Nephron (organoid): ENCODE results near the gene SEC14L6.
"Not testable (repeated sequence)": the region's sequence is repeated elsewhere in the genome, so short reads cannot be mapped to it uniquely, and the experiment has no call there.

Experiments used
- H3K27ac Mint-ChIP-seq, 3 experiments: 2 replicates each; pipeline ENCODE4 v1.8.0; 2020; ENCODE audit warnings: mixed read lengths in 3 of 3, mild to moderate bottlenecking in 2 of 3, moderate library complexity in 1 of 3
- H3K27me3 Mint-ChIP-seq: 2 replicates; pipeline ENCODE4 v1.8.0; 2021; ENCODE audit warnings: low read depth, mild to moderate bottlenecking, moderate library complexity, mixed read lengths
- H3K36me3 Mint-ChIP-seq: 2 replicates; pipeline ENCODE4 v1.8.0; 2020; ENCODE audit warnings: low read depth, mixed read lengths
- H3K4me1 Mint-ChIP-seq: 2 replicates; pipeline ENCODE4 v1.8.0; 2020; ENCODE audit warnings: mixed read lengths
- H3K4me3 Mint-ChIP-seq, 3 experiments: 2 replicates each; pipeline ENCODE4 v1.8.0; 2020; ENCODE audit warnings: mild to moderate bottlenecking in 3 of 3, mixed read lengths in 3 of 3, moderate library complexity in 2 of 3
- H3K9me3 Mint-ChIP-seq: 2 replicates; pipeline ENCODE4 v1.8.0; 2020; ENCODE audit warnings: mixed read lengths
- CTCF ChIP-seq, 3 experiments: fragments of 200-600 bp; sonication (generic); IDR thresholded peaks; one replicate each; pipeline ENCODE4 v1.5.0; 2021; ENCODE audit warnings: antibody characterized with exemption in 3 of 3; ENCODE audit not compliant: unreplicated experiment in 3 of 3

SEC14L6 gene

GRCh38 chr22:30546616-30547015, at the start of gene SEC14L6:
SEC14L6 (minus strand) TSS chr22:30546741; CDS start chr22:30546682, 59 bp downstream.
- H3K4me1 Mint-ChIP-seq = no peaks in the 10 kb centered on the region
- no peak within 1 kb of the TSS for H3K27ac Mint-ChIP-seq
- H3K27me3 Mint-ChIP-seq = peaks cover 13% of the 10 kb centered on the region
- peak within 1 kb of the TSS in 1 of 3 experiments; percentile 31 for H3K4me3 Mint-ChIP-seq
- TF ChIP-seq CTCF (IDR thresholded peaks at IDR 0.05; ENCODE audit: unreplicated experiment in 3 of 3) = no peak
- H3K9me3 Mint-ChIP-seq = no peaks in the 10 kb centered on the region
- no peaks in the 10 kb centered on the region for H3K36me3 Mint-ChIP-seq

- no peaks in the 10 kb centered on the region for H3K36me3 Mint-ChIP-seq
- H3K4me3 Mint-ChIP-seq = no peak overlapping the region
- TF ChIP-seq CTCF (IDR thresholded peaks at IDR 0.05; ENCODE audit: unreplicated experiment in 3 of 3) = no peak
- no peaks in the 10 kb centered on the region for H3K9me3 Mint-ChIP-seq
- no peaks in the 10 kb centered on the region for H3K4me1 Mint-ChIP-seq
- peaks cover 9% of the 10 kb centered on the region for H3K27me3 Mint-ChIP-seq
- H3K27ac Mint-ChIP-seq = no peak overlapping the region
These were observed 49.7 kb upstream of the SEC14L6 start for GRCh38 chr22:30596199-30596598.

- H3K4me3 Mint-ChIP-seq, H3K4me1 Mint-ChIP-seq, H3K36me3 Mint-ChIP-seq, H3K27me3 Mint-ChIP-seq, H3K27ac Mint-ChIP-seq, H3K9me3 Mint-ChIP-seq: not testable (repeated sequence)
These were observed 45.8 kb upstream of the SEC14L6 start for GRCh38 chr22:30592360-30592713.

- no peak for TF ChIP-seq CTCF (IDR thresholded peaks at IDR 0.05; ENCODE audit: unreplicated experiment in 3 of 3)
- Mint-ChIP-seq H3K4me3 (no peak within 1 kb of the TSS), H3K36me3 (peaks cover 13% of the 10 kb centered on the region), H3K27ac (no peak within 1 kb of the TSS), H3K9me3 (no peaks in the 10 kb centered on the region), H3K27me3 (peaks cover 9% of the 10 kb centered on the region), H3K4me1 (peaks cover 6% of the 10 kb centered on the region)
These were observed 45.2 kb upstream of the SEC14L6 start, which contains the start of gene PES1 for GRCh38 chr22:30591588-30592359. PES1 (minus strand) TSS chr22:30591910; CDS start chr22:30591833, 77 bp downstream.

GRCh38 chr22:30591191-30591587, 44.6 kb upstream of the SEC14L6 start:
- H3K9me3 Mint-ChIP-seq = no peaks in the 10 kb centered on the region
- no peak for TF ChIP-seq CTCF (IDR thresholded peaks at IDR 0.05; ENCODE audit: unreplicated experiment in 3 of 3)
- no peak overlapping the region for H3K27ac Mint-ChIP-seq
- H3K4me3 Mint-ChIP-seq = no peak overlapping the region
- peaks cover 17% of the 10 kb centered on the region for H3K36me3 Mint-ChIP-seq
- H3K4me1 Mint-ChIP-seq = peaks cover 6% of the 10 kb centered on the region
- peaks cover 9% of the 10 kb centered on the region for H3K27me3 Mint-ChIP-seq

- Mint-ChIP-seq H3K4me1 (peaks cover 6% of the 10 kb centered on the region), H3K9me3 (no peaks in the 10 kb centered on the region), H3K4me3 (no peak overlapping the region), H3K27ac (no peak overlapping the region), H3K36me3 (peaks cover 32% of the 10 kb centered on the region), H3K27me3 (no peaks in the 10 kb centered on the region)
- no peak for TF ChIP-seq CTCF (IDR thresholded peaks at IDR 0.05; ENCODE audit: unreplicated experiment in 3 of 3)
These were observed 39.9 kb upstream of the SEC14L6 start for GRCh38 chr22:30586414-30586813.
